ENCODE results near the gene SEMA3D. TPM values are rescaled to one million over a fixed set of nuclear protein-coding genes. Genes with fewer than 3 reads are reported as not detected.

SEMA3D gene
- total and polyA plus RNA-seq, 2 experiments from 2014 or later: 1.5 to 7.2 TPM

DNA sequence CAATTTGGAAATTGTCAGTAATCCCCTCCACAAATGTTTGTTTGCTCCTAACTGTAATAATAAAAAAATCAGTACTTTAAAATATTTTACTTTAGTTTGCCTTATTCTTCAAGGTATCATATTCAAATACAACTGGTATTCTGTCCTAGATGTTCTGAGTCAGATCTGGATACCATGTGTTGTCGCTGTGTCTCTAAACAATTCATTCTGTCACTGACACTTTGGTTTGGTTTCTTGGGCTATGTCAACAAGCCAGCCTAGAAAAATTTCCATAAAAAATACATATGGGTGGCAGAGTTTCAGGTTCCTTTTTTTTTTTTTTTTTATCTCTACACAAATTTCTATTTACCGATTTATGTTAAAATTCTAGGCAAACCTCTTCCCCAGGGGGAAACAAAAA lies 33.2 kb upstream of the SEMA3D start:
- Histone ChIP-seq H3K4me1 (ENCODE audit: insufficient read depth) (no peaks in the 10 kb centered on the region; the same call in 1 of the 2 replicates), H3K9me2 (ENCODE audit: insufficient read depth) (no peaks in the 10 kb centered on the region), H4K20me1 (replicated peaks; ENCODE audit: insufficient read depth) (no peaks in the 10 kb centered on the region), H3K4me3 (no peak overlapping the region), H3K4me2 (no peak overlapping the region), H3K36me3 (ENCODE audit: insufficient read depth) (no peaks in the 10 kb centered on the region), H3K27ac (ENCODE audit: low read depth) (no peak overlapping the region), H3K27me3 (ENCODE audit: insufficient read depth) (no peaks in the 10 kb centered on the region), H3K79me2 (replicated peaks; ENCODE audit: insufficient read depth) (no peaks in the 10 kb centered on the region), H3F3A (replicated peaks; ENCODE audit: low read depth) (no peaks in the 10 kb centered on the region), H2AFZ (no peak overlapping the region)
- Mint-ChIP-seq H3K36me3 (ENCODE audit: low read depth) (no peaks in the 10 kb centered on the region), H3K9me3 (no peaks in the 10 kb centered on the region), H3K27me3 (ENCODE audit: insufficient read depth, low read depth, poor library complexity) (no peaks in the 10 kb centered on the region), H3K4me3 (no peak overlapping the region), H3K4me1 (no peaks in the 10 kb centered on the region), H3K27ac (no peak overlapping the region)
- DNase-seq (ENCODE audit: low spot score) (no peak), ATAC-seq (no peak)
- TF ChIP-seq NANOG (IDR thresholded peaks at IDR 0.05; ENCODE audit: borderline replicate concordance) (no peak), JUNB (IDR thresholded peaks at IDR 0.05; ENCODE audit: unreplicated experiment) (no peak), ZNF331 (CRISPR knock-in tag; IDR thresholded peaks at IDR 0.05; ENCODE audit: low read depth) (no peak), STAT1 (IDR thresholded peaks at IDR 0.05; ENCODE audit: unreplicated experiment) (no peak), ZNF114 (CRISPR knock-in tag; IDR thresholded peaks at IDR 0.05) (no peak), EZH2 (IDR thresholded peaks at IDR 0.05; ENCODE audit: low read depth, unreplicated experiment) (no peak), EZH2phosphoT487 (IDR thresholded peaks at IDR 0.05; ENCODE audit: unreplicated experiment) (no peak)
- TF ChIP-seq, protein P1, sequence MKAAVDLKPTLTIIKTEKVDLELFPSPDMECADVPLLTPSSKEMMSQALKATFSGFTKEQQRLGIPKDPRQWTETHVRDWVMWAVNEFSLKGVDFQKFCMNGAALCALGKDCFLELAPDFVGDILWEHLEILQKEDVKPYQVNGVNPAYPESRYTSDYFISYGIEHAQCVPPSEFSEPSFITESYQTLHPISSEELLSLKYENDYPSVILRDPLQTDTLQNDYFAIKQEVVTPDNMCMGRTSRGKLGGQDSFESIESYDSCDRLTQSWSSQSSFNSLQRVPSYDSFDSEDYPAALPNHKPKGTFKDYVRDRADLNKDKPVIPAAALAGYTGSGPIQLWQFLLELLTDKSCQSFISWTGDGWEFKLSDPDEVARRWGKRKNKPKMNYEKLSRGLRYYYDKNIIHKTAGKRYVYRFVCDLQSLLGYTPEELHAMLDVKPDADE (IDR thresholded peaks at IDR 0.05): no peak
- TF ChIP-seq, protein P2, sequence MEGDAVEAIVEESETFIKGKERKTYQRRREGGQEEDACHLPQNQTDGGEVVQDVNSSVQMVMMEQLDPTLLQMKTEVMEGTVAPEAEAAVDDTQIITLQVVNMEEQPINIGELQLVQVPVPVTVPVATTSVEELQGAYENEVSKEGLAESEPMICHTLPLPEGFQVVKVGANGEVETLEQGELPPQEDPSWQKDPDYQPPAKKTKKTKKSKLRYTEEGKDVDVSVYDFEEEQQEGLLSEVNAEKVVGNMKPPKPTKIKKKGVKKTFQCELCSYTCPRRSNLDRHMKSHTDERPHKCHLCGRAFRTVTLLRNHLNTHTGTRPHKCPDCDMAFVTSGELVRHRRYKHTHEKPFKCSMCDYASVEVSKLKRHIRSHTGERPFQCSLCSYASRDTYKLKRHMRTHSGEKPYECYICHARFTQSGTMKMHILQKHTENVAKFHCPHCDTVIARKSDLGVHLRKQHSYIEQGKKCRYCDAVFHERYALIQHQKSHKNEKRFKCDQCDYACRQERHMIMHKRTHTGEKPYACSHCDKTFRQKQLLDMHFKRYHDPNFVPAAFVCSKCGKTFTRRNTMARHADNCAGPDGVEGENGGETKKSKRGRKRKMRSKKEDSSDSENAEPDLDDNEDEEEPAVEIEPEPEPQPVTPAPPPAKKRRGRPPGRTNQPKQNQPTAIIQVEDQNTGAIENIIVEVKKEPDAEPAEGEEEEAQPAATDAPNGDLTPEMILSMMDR (conservative IDR thresholded peaks at IDR 0.05; ENCODE audit: low read depth in 2 of 2): no peak
- TF ChIP-seq, protein P3, sequence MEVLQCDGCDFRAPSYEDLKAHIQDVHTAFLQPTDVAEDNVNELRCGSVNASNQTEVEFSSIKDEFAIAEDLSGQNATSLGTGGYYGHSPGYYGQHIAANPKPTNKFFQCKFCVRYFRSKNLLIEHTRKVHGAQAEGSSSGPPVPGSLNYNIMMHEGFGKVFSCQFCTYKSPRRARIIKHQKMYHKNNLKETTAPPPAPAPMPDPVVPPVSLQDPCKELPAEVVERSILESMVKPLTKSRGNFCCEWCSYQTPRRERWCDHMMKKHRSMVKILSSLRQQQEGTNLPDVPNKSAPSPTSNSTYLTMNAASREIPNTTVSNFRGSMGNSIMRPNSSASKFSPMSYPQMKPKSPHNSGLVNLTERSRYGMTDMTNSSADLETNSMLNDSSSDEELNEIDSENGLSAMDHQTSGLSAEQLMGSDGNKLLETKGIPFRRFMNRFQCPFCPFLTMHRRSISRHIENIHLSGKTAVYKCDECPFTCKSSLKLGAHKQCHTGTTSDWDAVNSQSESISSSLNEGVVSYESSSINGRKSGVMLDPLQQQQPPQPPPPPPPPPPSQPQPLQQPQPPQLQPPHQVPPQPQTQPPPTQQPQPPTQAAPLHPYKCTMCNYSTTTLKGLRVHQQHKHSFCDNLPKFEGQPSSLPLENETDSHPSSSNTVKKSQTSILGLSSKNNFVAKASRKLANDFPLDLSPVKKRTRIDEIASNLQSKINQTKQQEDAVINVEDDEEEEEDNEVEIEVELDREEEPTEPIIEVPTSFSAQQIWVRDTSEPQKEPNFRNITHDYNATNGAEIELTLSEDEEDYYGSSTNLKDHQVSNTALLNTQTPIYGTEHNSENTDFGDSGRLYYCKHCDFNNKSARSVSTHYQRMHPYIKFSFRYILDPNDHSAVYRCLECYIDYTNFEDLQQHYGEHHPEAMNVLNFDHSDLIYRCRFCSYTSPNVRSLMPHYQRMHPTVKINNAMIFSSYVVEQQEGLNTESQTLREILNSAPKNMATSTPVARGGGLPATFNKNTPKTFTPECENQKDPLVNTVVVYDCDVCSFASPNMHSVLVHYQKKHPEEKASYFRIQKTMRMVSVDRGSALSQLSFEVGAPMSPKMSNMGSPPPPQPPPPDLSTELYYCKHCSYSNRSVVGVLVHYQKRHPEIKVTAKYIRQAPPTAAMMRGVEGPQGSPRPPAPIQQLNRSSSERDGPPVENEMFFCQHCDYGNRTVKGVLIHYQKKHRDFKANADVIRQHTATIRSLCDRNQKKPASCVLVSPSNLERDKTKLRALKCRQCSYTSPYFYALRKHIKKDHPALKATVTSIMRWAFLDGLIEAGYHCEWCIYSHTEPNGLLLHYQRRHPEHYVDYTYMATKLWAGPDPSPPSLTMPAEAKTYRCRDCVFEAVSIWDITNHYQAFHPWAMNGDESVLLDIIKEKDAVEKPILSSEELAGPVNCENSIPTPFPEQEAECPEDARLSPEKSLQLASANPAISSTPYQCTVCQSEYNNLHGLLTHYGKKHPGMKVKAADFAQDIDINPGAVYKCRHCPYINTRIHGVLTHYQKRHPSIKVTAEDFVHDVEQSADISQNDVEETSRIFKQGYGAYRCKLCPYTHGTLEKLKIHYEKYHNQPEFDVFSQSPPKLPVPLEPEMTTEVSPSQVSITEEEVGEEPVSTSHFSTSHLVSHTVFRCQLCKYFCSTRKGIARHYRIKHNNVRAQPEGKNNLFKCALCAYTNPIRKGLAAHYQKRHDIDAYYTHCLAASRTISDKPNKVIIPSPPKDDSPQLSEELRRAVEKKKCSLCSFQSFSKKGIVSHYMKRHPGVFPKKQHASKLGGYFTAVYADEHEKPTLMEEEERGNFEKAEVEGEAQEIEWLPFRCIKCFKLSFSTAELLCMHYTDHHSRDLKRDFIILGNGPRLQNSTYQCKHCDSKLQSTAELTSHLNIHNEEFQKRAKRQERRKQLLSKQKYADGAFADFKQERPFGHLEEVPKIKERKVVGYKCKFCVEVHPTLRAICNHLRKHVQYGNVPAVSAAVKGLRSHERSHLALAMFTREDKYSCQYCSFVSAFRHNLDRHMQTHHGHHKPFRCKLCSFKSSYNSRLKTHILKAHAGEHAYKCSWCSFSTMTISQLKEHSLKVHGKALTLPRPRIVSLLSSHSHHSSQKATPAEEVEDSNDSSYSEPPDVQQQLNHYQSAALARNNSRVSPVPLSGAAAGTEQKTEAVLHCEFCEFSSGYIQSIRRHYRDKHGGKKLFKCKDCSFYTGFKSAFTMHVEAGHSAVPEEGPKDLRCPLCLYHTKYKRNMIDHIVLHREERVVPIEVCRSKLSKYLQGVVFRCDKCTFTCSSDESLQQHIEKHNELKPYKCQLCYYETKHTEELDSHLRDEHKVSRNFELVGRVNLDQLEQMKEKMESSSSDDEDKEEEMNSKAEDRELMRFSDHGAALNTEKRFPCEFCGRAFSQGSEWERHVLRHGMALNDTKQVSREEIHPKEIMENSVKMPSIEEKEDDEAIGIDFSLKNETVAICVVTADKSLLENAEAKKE (CRISPR knock-in tag; IDR thresholded peaks at IDR 0.05): no peak

All from GM23338 (cell line).